Loucy (cell line): ENCODE measurements around the gene SLC16A4.

Source experiments
- CTCF ChIP-seq: fragments of 200-600 bp; sonication (generic); conservative IDR thresholded peaks from 2 replicates; pipeline ENCODE4 v1.5.1; 2014; ENCODE audit warnings: mild to moderate bottlenecking, antibody characterized with exemption, low read length
- EZH2phosphoT487 ChIP-seq: fragments of 200-600 bp; IDR thresholded peaks from 2 replicates; pipeline ENCODE4 v1.6.1; 2018; ENCODE audit warnings: antibody characterized with exemption, mild to moderate bottlenecking, moderate library complexity, borderline replicate concordance

- TF ChIP-seq CTCF (no peak), EZH2phosphoT487 (no peak)
Measured at GRCh38 chr1:110428946-110429345, 38.1 kb upstream of the SLC16A4 start.
